ENCODE results near the gene PLRG1. TPM values are rescaled to one million over a fixed set of nuclear protein-coding genes. Genes with fewer than 3 reads are reported as not detected.

Gene PLRG1
- total and polyA plus RNA-seq, 7 donors: 34.5 to 52.4 (median 43.0) TPM

DNA sequence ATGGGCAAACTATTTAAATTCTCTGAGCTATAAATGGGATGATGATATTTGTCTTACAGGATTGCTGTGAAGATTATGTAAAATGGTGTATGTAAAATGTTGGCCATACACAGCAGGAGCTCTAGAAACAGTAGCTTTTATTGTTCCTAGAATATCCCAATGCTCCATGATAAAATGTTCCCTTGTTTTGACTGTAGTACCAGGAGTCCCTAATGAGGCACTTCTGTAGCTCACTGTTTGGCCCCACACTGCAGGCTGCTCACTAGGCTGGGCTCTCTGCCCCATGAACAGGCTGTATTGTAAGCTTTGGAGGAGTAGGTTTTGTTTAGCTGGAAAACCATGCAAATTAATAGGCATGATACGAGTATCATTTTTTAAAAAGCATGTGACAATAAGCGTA lies 43.7 kb upstream of the PLRG1 start:
- no peak for DNase-seq
- no peaks in the 10 kb centered on the region for H3K36me3 ChIP-seq (ENCODE audit: insufficient read depth in 1 of 2, low read depth in 1 of 2)
- H3K4me1 ChIP-seq: no peaks in the 10 kb centered on the region
- no peaks in the 10 kb centered on the region for H3K27me3 ChIP-seq (ENCODE audit: insufficient read depth in 3 of 3, low read length in 2 of 3)
- no peak overlapping the region for H3K4me3 ChIP-seq
- intact Hi-C loops (cut with DNase I): no loop called here
- TF ChIP-seq, protein P1, sequence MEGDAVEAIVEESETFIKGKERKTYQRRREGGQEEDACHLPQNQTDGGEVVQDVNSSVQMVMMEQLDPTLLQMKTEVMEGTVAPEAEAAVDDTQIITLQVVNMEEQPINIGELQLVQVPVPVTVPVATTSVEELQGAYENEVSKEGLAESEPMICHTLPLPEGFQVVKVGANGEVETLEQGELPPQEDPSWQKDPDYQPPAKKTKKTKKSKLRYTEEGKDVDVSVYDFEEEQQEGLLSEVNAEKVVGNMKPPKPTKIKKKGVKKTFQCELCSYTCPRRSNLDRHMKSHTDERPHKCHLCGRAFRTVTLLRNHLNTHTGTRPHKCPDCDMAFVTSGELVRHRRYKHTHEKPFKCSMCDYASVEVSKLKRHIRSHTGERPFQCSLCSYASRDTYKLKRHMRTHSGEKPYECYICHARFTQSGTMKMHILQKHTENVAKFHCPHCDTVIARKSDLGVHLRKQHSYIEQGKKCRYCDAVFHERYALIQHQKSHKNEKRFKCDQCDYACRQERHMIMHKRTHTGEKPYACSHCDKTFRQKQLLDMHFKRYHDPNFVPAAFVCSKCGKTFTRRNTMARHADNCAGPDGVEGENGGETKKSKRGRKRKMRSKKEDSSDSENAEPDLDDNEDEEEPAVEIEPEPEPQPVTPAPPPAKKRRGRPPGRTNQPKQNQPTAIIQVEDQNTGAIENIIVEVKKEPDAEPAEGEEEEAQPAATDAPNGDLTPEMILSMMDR (IDR thresholded peaks at IDR 0.05): no peak
- 31 to 67% (median 35%) methylated on average over 2 of the region's 2 CpGs for WGBS, 3 donors
- H3K9me3 ChIP-seq: no peaks in the 10 kb centered on the region
- no peak overlapping the region for H3K27ac ChIP-seq
- no peak for ATAC-seq

DNA sequence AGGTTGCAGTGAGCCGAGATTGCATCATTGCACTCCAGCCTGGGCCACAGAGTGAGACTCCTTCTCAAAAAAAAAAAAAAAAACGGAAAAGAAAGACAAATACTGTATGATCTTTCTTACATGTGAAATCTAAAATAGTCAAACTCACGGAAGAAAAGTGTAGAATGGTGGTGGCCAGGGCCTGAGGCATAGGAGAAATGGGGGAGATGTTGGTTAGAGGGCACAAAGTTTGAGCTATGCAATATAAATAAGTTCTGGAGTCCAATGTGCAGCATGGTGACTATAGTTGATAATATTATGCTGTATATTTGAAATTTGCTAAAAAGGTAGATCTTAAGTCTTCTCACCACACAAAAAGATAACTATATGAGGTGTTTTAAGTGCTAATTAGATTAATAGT lies 41.7 kb upstream of the PLRG1 start:
- H3K4me3 ChIP-seq: no peak overlapping the region
- DNase-seq: no peak
- no peaks in the 10 kb centered on the region for H3K9me3 ChIP-seq
- no peaks in the 10 kb centered on the region for H3K36me3 ChIP-seq (ENCODE audit: insufficient read depth in 1 of 2, low read depth in 1 of 2)
- no peaks in the 10 kb centered on the region for H3K27me3 ChIP-seq (ENCODE audit: insufficient read depth in 3 of 3, low read length in 2 of 3)
- ATAC-seq: no peak
- 77 to 86% (median 82%) methylated on average over 3 of the region's 3 CpGs for WGBS, 3 donors
- H3K4me1 ChIP-seq: no peaks in the 10 kb centered on the region
- TF ChIP-seq, protein P1 (IDR thresholded peaks at IDR 0.05): no peak
- intact Hi-C loops (cut with DNase I): no loop called here
- H3K27ac ChIP-seq: no peak overlapping the region

DNA sequence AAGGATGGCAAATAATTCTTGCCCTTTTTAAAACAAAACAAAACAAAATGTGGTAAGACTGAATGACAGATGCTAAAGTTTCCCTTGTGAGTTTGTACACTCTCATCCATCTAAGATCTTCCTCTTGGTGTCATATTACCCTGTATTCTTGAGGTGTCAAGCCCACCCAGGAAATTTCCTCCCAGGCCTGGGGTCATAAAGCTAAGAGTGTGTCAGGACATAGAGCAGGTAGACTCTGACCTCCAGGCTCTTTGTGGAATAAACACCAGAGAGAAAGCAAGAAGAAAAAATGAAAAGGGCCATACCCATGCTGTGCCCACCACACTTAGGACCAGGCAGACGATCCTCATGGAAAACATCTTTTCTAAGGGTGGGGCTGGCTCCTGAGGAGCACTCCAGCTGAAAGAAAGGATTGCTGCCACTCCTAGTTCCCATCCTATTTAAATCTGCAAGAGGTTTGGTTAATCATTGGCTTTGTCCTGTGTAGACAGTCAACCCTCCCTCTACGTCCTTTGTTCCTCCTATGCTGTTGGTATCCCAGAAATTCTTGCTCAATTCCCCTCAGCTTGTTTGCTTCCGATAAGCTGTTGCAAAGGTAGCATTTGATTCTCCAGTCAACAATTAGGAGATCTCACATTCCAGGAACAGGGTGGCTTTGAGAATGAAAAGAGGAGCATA lies 40.3 kb upstream of the PLRG1 start, which contains the start of gene FGA:
Gene FGA, minus strand, starts transcription at position 414 of the 678 bp plus-strand sequence. Its CDS starts 55 bp downstream, at position 359.
- Histone ChIP-seq H3K4me3 (no peak within 1 kb of the TSS), H3K36me3 (ENCODE audit: insufficient read depth in 1 of 2, low read depth in 1 of 2) (no peaks in the 10 kb centered on the region), H3K27me3 (ENCODE audit: insufficient read depth in 3 of 3, low read length in 2 of 3) (no peaks in the 10 kb centered on the region), H3K9me3 (no peaks in the 10 kb centered on the region), H3K27ac (no peak within 1 kb of the TSS), H3K4me1 (no peaks in the 10 kb centered on the region)
- TF ChIP-seq, protein P1 (IDR thresholded peaks at IDR 0.05): no peak
- no peak for DNase-seq
- no peak for ATAC-seq
- intact Hi-C loops (cut with DNase I): no loop called here
- 66 to 67% (median 67%) methylated on average over 3 of the region's 3 CpGs for whole genome bisulfite sequencing, 3 donors

DNA sequence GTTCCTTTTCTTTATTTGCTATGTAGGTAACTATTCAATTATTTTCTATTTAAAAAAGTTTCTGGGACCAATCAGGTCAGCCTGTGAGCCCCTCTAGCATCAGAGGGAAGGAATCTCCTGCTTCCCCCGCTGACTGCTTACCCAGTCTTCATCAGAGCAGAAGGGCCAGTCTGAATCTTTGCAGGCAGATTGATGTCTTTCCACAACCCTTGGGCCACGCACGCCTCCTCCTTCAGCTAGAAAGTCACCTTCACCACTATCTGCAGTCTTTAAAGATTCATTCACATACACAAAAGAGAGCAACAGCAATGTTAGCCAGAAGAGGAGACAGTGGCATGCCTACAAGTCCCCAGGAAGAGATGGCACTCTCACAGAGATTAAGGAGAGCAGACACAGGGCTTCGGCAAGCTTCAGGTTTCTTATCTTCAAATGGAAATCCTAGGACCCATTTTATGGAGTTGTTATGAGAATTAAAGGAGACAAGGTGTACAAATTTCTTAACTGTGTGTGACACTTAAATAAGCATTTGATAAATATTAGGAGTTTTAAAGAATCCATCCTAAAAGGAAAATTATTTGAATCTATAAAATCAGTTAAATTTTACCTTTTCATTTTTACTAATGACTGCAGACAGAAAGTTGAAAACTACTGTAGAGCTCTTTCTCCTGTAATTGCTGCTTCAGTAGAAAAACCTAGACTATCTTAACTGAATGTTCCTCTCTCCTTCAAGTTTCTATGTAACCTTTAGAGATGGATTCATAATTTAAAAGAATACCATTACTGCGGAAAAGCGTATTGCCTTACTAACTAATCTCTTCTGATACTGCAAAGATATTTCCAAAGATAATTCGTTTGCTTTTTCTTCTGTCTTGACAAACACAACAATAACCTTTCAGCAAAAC lies 39.3 kb upstream of the PLRG1 start:
- H3K4me1 ChIP-seq: no peaks in the 10 kb centered on the region
- TF ChIP-seq, protein P1 (IDR thresholded peaks at IDR 0.05): no peak
- intact Hi-C loops (cut with DNase I): no loop called here
- ATAC-seq: no peak
- no peaks in the 10 kb centered on the region for H3K36me3 ChIP-seq (ENCODE audit: insufficient read depth in 1 of 2, low read depth in 1 of 2)
- H3K27ac ChIP-seq: no peak overlapping the region
- no peaks in the 10 kb centered on the region for H3K9me3 ChIP-seq
- WGBS, 3 donors: 69 to 71% (median 70%) methylated on average over 7 of the region's 7 CpGs
- no peak for DNase-seq
- H3K27me3 ChIP-seq (ENCODE audit: insufficient read depth in 3 of 3, low read length in 2 of 3): no peaks in the 10 kb centered on the region
- no peak overlapping the region for H3K4me3 ChIP-seq

All from psoas muscle (tissue), 8 donors.